22Rv1 (cell line): ENCODE data around the gene PLBD2.

Experiments used
- CTCF ChIP-seq: fragments of 450-650 bp; IDR thresholded peaks from 2 replicates; pipeline ENCODE4 v1.5.1; 2017; ENCODE audit warnings: mild to moderate bottlenecking
- ZFX ChIP-seq: fragments of 450-650 bp; IDR thresholded peaks from 2 replicates; pipeline ENCODE4 v1.6.1; 2017; ENCODE audit warnings: antibody characterized with exemption, borderline replicate concordance

- TF ChIP-seq CTCF (no peak), ZFX (no peak)
These were observed 18.8 kb upstream of the PLBD2 start for GRCh38 chr12:113339540-113339939.
